Renal cortical epithelial cell (primary cell): Measurements from ENCODE around the gene ATG101. TPM values are rescaled to one million over a fixed set of nuclear protein-coding genes. Genes with fewer than 3 reads are reported as not detected.
"Not testable (repeated sequence)": the region's sequence is repeated elsewhere in the genome, so short reads cannot be mapped to it uniquely, and the experiment has no call there.

Source experiments
- DNase-seq: peaks from one replicate; pipeline ENCODE4 v3.0.0-alpha.2; 2011; ENCODE audit warnings: low read depth
- total RNA-seq: library from RNA; depleted of rRNA; stranded (reverse); fragments of >200 nt; gene quantifications from 2 replicates; pipeline ENCODE4 v1.2.3, GENCODE V29; 2014

Gene ATG101
- total RNA-seq, 1 donor from 2014 or later = 59.6 TPM

DNA sequence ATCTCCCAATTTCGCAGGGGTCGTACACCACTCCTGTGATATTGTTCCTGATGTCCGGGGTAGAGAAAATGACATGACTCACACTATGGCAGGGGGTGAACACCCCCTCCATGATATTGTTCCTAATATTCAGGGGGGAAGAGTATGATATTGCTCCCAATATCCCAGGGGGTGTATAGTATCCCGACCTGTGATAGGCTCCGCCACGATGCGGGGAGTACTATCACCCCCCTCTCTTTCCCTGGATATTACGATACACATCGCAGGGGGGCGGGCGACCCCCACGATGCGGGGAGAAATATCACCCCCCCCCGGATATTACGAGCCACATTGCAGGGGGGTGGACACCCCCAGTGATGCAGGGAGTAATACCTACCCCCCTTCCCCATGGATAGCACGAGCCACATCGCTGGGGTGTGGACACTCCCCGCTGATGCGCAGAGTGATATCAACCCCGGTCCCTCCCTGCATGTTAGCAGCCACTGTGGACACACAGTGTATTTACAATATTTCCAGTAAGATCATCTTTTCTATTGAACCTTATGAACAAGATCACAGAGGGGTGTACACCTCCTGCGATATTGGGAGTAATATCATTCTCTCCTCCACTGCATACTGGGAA, 27.4 kb downstream of the ATG101 start:
- no peak for DNase-seq

GRCh38 chr12:52104431-52105089, 34.8 kb downstream of the ATG101 start:
- not testable (repeated sequence) for DNase-seq

- DNase-seq = peak; percentile 59
These were observed 46.7 kb downstream of the ATG101 start for GRCh38 chr12:52116222-52117125.

- peak; percentile 47 for DNase-seq
These were observed 48.2 kb downstream of the ATG101 start for GRCh38 chr12:52117806-52118475.

DNA sequence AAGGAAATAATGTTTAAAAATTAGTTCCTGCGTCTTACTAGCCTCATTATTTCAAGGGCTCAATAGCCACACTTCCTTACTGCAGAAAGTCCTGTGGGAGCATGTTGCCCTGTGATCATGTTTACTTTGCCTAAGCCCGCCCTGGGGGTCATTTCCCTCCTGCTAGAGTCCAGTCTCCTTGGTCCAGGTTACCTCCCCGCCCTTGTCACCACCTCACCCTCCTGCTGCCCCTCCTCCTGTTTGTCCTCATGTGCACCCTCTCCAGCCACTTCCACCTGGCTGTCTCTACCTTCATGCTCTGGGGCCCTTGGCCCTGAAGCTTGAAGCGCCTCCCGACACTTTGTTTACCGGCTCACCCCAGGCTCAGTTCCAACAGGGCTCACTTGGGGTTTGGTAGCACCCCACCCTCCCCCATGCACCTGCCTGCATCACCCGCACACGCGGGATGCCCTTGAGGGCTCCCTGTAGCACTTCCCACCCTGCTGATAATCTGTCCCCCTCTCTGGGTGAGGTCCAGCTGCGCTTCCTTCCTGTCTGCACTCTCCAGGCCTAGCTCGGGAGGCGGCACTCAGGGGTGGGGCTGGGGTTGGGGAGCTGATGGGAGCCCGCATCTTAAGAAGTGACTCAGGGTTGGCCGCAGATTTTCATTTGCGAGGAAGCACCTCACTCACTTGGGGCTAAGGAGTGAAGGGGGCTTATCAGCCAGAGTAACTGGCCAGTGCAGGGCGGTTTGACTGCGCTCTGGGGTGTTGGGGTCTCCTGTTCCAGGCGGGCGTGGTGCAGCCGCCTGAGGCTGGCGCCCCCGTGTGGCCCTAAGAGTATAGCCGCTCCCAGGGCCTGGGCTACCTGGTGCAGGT, 49.8 kb downstream of the ATG101 start:
- peak; percentile 70 for DNase-seq

DNA sequence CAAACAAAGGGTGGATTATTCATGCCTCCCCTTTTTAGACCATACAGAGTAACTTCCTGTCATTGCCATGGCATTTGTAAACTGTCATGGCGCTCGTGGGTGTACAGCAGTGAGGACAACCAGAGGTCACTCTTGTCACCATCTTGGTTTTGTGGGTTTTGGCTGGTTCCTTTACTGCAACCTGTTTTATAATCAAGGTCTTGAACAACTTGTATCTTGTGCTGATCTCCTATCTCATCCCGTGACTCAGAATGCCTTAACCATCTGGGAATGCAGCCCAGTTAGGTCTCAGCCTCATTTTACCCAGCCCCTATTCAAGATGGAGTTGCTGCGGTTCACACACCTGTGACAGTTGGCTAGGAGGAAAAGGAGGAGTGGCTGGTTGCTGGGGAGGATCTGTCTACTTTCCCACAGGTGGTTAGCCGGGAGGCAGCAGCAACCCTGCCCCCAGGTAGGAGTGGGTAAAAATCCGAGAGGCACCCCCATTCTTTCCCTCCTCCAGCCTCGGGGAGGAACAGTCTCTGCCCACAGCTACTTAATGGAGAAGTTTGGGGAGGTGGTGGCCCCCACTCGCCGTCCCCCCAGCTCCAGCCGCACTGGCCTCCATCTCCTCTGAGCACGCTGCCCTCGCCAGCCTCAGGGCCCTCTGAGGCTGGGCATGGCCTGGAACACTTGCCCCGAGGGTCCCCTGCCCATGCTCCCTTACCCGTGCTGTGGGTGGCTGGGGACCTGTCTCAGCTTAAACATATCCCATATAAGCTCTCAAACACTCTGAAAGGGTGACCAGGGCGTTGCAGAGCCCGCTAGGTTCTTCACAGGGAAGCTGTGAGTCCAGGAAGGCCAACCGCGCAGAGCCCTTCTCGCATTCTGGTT, 51.4 kb downstream of the ATG101 start:
- DNase-seq = no peak

DNA sequence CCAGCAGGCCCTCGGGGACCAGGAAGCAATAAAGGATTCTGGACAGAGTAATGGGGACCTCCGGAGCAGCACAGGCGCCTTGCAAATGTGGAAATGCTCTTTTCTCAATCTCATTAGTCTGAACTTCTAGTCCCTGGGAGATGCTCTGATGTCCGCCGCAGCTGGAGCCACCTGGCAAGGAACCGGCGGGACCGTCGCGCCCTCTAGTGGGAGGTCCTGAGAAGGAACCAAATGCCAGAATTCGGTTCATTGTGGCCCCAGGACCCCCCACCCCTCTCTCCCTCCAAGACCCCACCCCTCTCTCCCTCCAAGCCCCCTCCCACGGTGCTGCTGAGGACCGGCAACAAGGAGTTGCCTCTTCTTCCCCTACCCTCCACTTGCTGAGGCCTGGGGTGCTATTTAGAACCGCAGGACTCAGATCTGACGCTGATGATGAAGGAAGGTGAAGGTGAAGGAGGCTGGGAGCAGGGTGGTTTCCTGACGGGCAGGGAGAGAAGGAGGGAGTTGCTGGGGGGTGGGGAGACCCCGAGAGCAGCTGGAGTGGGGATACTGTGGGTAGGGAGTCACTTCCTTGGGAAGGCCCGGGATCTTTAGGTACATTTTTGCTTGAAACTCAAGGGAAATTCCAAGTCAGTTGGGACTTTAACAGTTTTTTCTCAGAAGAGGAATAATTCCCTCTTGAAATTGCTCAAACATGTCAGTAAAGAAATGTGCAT, 52.2 kb downstream of the ATG101 start:
- peak; percentile 28 for DNase-seq

DNA sequence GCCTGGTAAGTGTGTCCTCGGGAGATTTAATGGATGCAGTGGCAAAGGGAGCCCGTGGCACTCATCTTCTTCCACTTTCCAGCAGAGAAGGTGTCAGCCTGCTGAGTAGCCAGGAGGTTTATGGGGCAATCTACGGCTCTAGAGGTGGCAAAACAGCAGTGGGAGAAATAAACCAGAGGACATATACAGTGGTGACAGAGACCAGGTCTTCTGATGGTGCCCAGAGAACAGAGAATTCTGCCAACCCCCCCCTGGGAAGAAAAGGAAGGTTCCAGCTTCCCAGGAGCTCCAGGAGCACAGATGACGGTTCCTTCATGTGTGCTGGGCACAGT, 52.7 kb downstream of the ATG101 start:
- no peak for DNase-seq

GRCh38 chr12:52122904-52123303, 53.1 kb downstream of the ATG101 start:
- no peak for DNase-seq

DNA sequence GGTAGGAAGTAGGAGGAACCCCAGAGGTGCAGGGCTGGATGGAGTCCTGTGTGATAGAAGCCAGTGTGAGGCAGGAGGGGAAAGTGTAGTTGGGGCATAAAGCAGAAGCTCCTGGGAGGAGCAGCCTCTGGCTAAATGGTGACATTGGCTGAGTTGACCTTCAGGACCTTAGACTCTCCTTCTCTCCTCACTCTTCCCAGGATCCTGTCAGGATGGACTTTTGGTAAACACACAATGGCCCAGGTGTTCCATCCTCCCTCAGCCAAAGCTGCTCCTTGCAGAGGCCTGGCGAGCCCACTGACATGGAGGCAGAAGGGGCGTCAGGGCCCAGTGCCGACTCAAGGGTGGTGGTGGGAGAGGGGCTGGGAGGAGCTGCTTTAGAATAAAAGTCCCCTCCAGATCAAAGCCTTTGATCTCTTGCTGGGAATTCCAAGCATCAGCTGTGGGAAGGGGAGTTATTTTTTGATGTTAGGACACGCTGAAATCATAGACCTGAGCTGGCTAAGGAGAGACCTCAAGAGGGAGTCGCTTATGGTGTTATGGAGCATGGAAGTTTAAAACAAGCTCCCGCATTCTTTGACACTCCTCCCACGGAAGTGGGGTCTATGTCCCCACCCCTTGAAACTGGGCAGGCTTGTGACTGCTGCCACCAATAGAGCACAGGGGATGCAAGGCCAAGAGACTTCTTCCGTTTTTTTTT, 53.9 kb downstream of the ATG101 start:
- no peak for DNase-seq

DNA sequence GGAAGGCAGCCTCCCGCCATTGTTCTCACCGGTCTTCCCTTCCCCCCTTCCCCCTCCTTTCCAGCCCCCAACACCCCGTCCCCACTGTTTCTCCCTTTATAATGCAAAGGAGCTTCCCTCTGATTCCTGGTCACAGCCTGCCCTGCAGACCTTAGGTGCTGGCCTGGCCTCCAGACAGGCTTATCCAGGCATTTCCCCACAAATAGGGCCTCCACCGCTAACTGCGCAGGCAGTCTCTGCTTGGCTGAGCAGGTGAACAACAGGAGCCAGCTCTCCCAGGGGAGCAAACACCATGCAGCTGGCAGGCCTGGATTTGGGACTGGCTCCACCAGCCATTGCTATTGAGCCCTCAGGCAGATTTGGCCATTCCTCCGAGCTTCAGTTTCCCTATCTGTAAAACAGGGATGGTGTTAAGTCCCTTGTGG, 55.7 kb downstream of the ATG101 start:
- peak; percentile 65 for DNase-seq

DNA sequence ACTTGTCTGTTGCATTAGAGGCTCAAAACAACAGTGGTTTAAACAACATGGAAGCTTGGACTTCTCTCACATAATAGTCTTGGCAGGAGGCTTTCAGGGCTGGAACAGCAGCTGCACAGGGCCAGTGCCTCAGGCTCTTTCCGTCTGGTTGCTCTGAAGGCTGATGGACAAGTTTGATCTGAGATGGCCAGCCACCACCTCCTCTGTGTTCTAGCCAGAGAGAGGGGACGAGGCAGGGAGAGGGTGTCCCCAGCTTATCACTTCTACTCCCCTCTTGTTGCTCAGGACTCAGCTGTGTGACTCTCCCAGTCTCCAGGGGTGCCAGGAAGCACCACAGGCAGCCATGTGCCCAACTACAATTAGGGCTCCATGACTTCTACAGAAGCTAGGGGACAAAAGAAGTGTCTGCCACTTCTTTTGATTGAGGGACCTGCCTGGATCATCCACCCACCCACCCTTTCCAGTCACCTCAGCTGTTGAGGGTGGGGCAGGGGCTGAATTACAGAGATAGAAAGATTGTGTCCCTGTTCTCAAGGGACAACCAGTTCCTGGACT, 56.3 kb downstream of the ATG101 start:
- no peak for DNase-seq

Other genes with a start within 250 kb of the ATG101 start
- gene FIGNL2, start 221.3 kb upstream of the ATG101 start, total RNA-seq = 0.52 and 5.5 TPM in 2 replicates
- gene ANKRD33, start 181.9 kb upstream of the ATG101 start, total RNA-seq = not detected in 2 replicates
- gene ACVRL1, start 162.5 kb upstream of the ATG101 start, total RNA-seq = 2.1 and 3.5 TPM in 2 replicates
- gene ACVR1B, start 118.3 kb upstream of the ATG101 start, total RNA-seq = 14.8 and 58.1 TPM in 2 replicates
- gene TAMALIN, start 63.0 kb upstream of the ATG101 start, total RNA-seq = 2.2 and 3.0 TPM in 2 replicates
- 1.0 and 2.3 TPM in 2 replicates for gene NR4A1, start 18.5 kb upstream of the ATG101 start, total RNA-seq
- gene SMIM41, start 9.7 kb downstream of the ATG101 start, total RNA-seq = 0.15 TPM in 1 of 2 replicates, not detected in the other
- 26.3 and 27.3 TPM in 2 replicates for gene KRT80, start 122.0 kb downstream of the ATG101 start, total RNA-seq
- 124 and 2,408 TPM in 2 replicates for gene KRT7, start 163.3 kb downstream of the ATG101 start, total RNA-seq
- 0.05 and 2.4 TPM in 2 replicates for gene KRT86, start 204.7 kb downstream of the ATG101 start, total RNA-seq
- 48.3 TPM in 1 of 2 replicates, not detected in the other for gene KRT81, start 221.6 kb downstream of the ATG101 start, total RNA-seq